OCI-LY3 (cell line): ENCODE results near the gene RIC1.
"Not testable (repeated sequence)": the region's sequence is repeated elsewhere in the genome, so short reads cannot be mapped to it uniquely, and the experiment has no call there.

ENCODE experiments used
- H2AFZ ChIP-seq: fragments of 200-600, 300-600 bp; shearing (Covaris generic); 2 replicates; pipeline ENCODE4 v1.6.0; 2014; ENCODE audit warnings: antibody characterized with exemption, low read depth, low read length
- H3K27ac ChIP-seq: fragments of 200-600, 300-600 bp; sonication (generic); 2 replicates; pipeline ENCODE4 v1.5.1; 2014; ENCODE audit warnings: mild to moderate bottlenecking, low read length, moderate library complexity, mixed read lengths
- H3K27me3 ChIP-seq: fragments of 200-600, 300-600 bp; sonication (generic); 2 replicates; pipeline ENCODE4 v1.6.1; 2014; ENCODE audit warnings: low read depth, low read length, mixed read lengths
- H3K36me3 ChIP-seq: fragments of 200-600, 300-600 bp; sonication (generic); replicated peaks from 2 replicates; pipeline ENCODE3; 2014; ENCODE audit warnings: low read depth, low read length, mixed read lengths
- H3K4me1 ChIP-seq: fragments of 300-600, 200-600 bp; sonication (generic); 2 replicates; pipeline ENCODE4 v1.6.1; 2014; ENCODE audit warnings: low read length, mixed read lengths
- H3K4me2 ChIP-seq: fragments of 200-600, 300-600 bp; sonication (generic); 2 replicates; pipeline ENCODE4 v1.6.1; 2014; ENCODE audit warnings: low read length, mixed read lengths
- H3K4me3 ChIP-seq: fragments of 300-600, 200-600 bp; sonication (generic); 2 replicates; pipeline ENCODE4 v1.5.1; 2014; ENCODE audit warnings: antibody characterized with exemption, mild to moderate bottlenecking, low read length, moderate library complexity
- H3K79me2 ChIP-seq: fragments of 300-600, 200-600 bp; shearing (Covaris generic); 2 replicates; pipeline ENCODE4 v1.6.1; 2014; ENCODE audit warnings: mild to moderate bottlenecking, low read length, mixed read lengths
- H3K9ac ChIP-seq: fragments of 300-600, 200-600 bp; shearing (Covaris generic); 2 replicates; pipeline ENCODE4 v1.6.0; 2014; ENCODE audit warnings: mild to moderate bottlenecking, low read length, moderate library complexity
- H3K9me3 ChIP-seq: fragments of 200-600, 300-600 bp; shearing (Covaris generic); 2 replicates; pipeline ENCODE4 v1.6.1; 2014; ENCODE audit warnings: low read length, mixed read lengths; ENCODE audit not compliant: insufficient read depth
- H4K20me1 ChIP-seq: fragments of 200-600, 300-600 bp; sonication (generic); 2 replicates; pipeline ENCODE4 v1.6.1; 2016; ENCODE audit warnings: low read length, mixed read lengths; ENCODE audit not compliant: insufficient read depth
- CTCF ChIP-seq: fragments of 200-600, 300-600 bp; sonication (generic); IDR thresholded peaks from 2 replicates; pipeline ENCODE4 v1.5.1; 2014; ENCODE audit warnings: antibody characterized with exemption, low read length, low read depth
- EZH2phosphoT487 ChIP-seq: fragments of 200-600 bp; shearing (Covaris generic); IDR thresholded peaks from 2 replicates; pipeline ENCODE4 v1.6.1; 2018; ENCODE audit warnings: antibody characterized with exemption, mixed run types, low read depth

The RIC1 gene

GRCh38 chr9:5650356-5651105, 21.6 kb downstream of the RIC1 start:
- peaks cover 31% of the 10 kb centered on the region for H3K36me3 ChIP-seq
- no peaks in the 10 kb centered on the region for H3K4me1 ChIP-seq
- H3K9me3 ChIP-seq, result peaks cover 23% of the 10 kb centered on the region; the same call in 1 of the 2 replicates
- peaks cover 100% of the 10 kb centered on the region for H3K79me2 ChIP-seq
- TF ChIP-seq EZH2phosphoT487 (no peak), CTCF (no peak)
- no peak overlapping the region for H3K27ac ChIP-seq
- no peaks in the 10 kb centered on the region for H3K27me3 ChIP-seq
- H3K9ac ChIP-seq, result no peak overlapping the region
- no peak overlapping the region for H2AFZ ChIP-seq
- H4K20me1 ChIP-seq, result peaks cover 66% of the 10 kb centered on the region
- H3K4me3 ChIP-seq, result no peak overlapping the region
- H3K4me2 ChIP-seq, result no peak overlapping the region

- no peak for TF ChIP-seq CTCF
- TF ChIP-seq EZH2phosphoT487, result no peak
- peaks cover 100% of the 10 kb centered on the region for H3K79me2 ChIP-seq
- H3K36me3 ChIP-seq, result peaks cover 31% of the 10 kb centered on the region
- no peak overlapping the region for H3K27ac ChIP-seq
- H2AFZ ChIP-seq, result no peak overlapping the region
- H4K20me1 ChIP-seq, result peaks cover 61% of the 10 kb centered on the region
- no peak overlapping the region for H3K4me3 ChIP-seq
- H3K4me1 ChIP-seq, result no peaks in the 10 kb centered on the region
- H3K27me3 ChIP-seq, result no peaks in the 10 kb centered on the region
- no peak overlapping the region for H3K9ac ChIP-seq
- no peak overlapping the region for H3K4me2 ChIP-seq
- H3K9me3 ChIP-seq, result peaks cover 23% of the 10 kb centered on the region; the same call in 1 of the 2 replicates
Measured at GRCh38 chr9:5651246-5651645, 22.3 kb downstream of the RIC1 start.

GRCh38 chr9:5652821-5653220, 23.9 kb downstream of the RIC1 start:
- H3K4me1 ChIP-seq, result no peaks in the 10 kb centered on the region
- no peak overlapping the region for H3K27ac ChIP-seq
- H3K4me2 ChIP-seq, result no peak overlapping the region
- H3K9me3 ChIP-seq, result peaks cover 23% of the 10 kb centered on the region; the same call in 1 of the 2 replicates
- no peak overlapping the region for H2AFZ ChIP-seq
- H4K20me1 ChIP-seq, result peaks cover 49% of the 10 kb centered on the region
- H3K9ac ChIP-seq, result no peak overlapping the region
- H3K79me2 ChIP-seq, result peaks cover 91% of the 10 kb centered on the region
- no peak overlapping the region for H3K4me3 ChIP-seq
- peaks cover 30% of the 10 kb centered on the region for H3K36me3 ChIP-seq
- no peaks in the 10 kb centered on the region for H3K27me3 ChIP-seq
- TF ChIP-seq CTCF (no peak), EZH2phosphoT487 (no peak)

GRCh38 chr9:5662804-5663203, 33.9 kb downstream of the RIC1 start:
- H3K4me2 ChIP-seq, H3K9me3 ChIP-seq, H3K9ac ChIP-seq, H3K4me3 ChIP-seq, H3K4me1 ChIP-seq, H3K27me3 ChIP-seq, H3K27ac ChIP-seq, H2AFZ ChIP-seq: not testable (repeated sequence)
- Histone ChIP-seq H3K79me2 (peaks cover 92% of the 10 kb centered on the region), H4K20me1 (peaks cover 59% of the 10 kb centered on the region), H3K36me3 (peaks cover 54% of the 10 kb centered on the region)
